Measurements from ENCODE around the gene LARP6. TPM values are rescaled to one million over a fixed set of nuclear protein-coding genes. Genes with fewer than 3 reads are reported as not detected.

LARP6 gene
- total and polyA plus RNA-seq, 2 donors from 2014 or later = 21.0 to 62.8 TPM

DNA sequence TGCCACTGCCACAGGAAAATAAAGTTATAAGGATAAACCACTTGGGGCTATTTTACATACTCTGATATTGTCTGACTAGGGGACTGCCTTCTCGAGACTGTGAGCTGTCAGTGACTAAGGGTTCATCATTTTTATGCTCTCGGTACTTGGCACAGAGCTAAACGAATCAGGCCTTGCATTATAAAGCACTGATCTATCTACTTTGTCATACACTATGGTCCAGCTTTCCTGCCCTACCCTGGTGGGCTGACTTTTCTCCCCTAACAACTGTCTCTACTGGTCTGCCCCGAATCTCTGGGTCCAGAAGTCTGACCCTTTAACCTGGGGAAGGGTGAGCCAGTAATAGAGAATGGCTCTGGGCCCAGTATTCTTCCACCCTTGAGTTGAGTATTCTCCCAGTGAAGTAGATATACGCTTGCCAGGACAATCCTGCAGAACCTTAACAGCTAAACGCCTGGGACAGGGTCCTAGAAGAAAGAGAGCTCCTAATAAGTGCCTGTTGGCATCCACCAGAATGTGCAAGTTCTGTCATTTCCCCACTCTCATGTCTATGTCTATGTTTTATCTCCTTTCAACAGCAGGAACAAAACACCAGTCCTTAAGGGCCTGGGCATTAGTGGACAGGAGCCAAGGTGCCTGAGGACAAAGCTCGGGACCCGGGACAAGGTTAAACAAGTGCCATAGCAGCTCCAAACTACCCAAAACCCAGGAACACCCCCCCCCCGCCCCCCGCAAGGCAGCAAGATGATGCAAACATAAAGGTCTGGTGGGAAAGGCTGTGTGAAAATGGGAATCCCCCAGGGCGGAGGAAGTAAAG is 1.2 kb downstream of the LARP6 start:
- Histone ChIP-seq H3K9ac (ENCODE audit: low read length in 3 of 3) (peak overlapping the region in 2 of 3 donors; percentile 72 to 81), H3K27ac (ENCODE audit: low read depth in 2 of 2, low read length in 2 of 2) (peak overlapping the region in 1 of 2 donors; percentile 76), H3K27me3 (ENCODE audit: control insufficient read depth, insufficient read depth, low read length) (no peaks in the 10 kb centered on the region), H3K4me1 (ENCODE audit: control insufficient read depth in 2 of 3, insufficient read depth in 2 of 3, low read depth in 1 of 3, low read length in 3 of 3) (peaks cover 0 to 9% (median 0%) of the 10 kb centered on the region in 3 donors), H3K4me3 (ENCODE audit: low read length in 3 of 3) (peak overlapping the region; percentile 70 to 87 (median 83)), H3K9me3 (ENCODE audit: control insufficient read depth in 2 of 3, insufficient read depth in 1 of 3, low read length in 3 of 3) (no peaks in the 10 kb centered on the region), H3K36me3 (ENCODE audit: control insufficient read depth in 2 of 3, insufficient read depth in 3 of 3, low read length in 3 of 3) (no peaks in the 10 kb centered on the region)
- intact Hi-C loops (cut with DNase I) = no loop called here
- DNase-seq (no peak), FAIRE-seq (no peak)
- TF ChIP-seq, protein P1, sequence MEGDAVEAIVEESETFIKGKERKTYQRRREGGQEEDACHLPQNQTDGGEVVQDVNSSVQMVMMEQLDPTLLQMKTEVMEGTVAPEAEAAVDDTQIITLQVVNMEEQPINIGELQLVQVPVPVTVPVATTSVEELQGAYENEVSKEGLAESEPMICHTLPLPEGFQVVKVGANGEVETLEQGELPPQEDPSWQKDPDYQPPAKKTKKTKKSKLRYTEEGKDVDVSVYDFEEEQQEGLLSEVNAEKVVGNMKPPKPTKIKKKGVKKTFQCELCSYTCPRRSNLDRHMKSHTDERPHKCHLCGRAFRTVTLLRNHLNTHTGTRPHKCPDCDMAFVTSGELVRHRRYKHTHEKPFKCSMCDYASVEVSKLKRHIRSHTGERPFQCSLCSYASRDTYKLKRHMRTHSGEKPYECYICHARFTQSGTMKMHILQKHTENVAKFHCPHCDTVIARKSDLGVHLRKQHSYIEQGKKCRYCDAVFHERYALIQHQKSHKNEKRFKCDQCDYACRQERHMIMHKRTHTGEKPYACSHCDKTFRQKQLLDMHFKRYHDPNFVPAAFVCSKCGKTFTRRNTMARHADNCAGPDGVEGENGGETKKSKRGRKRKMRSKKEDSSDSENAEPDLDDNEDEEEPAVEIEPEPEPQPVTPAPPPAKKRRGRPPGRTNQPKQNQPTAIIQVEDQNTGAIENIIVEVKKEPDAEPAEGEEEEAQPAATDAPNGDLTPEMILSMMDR (IDR thresholded peaks at IDR 0.05; ENCODE audit: borderline replicate concordance, extremely low read depth, insufficient read depth) = no peak

DNA sequence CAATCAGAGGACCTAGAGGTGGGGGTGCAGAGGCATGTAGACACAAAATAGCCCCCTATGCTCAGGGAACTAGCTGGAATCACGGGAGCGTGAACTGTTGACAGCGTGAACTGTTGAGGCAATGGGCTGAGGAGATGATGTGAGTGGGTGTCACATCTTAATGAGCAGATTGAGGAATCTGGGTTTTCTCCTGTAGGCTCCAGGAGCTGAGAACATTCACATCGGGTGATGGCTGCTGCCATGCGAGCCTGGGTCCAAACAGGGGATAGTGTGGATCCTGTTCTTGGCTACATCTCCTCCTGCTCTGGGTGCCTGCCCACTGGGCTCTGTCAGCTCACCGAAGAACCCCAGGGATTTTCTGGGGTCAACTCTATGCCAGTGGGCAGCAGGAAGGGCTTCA is 2.1 kb downstream of the LARP6 start:
- H3K9ac ChIP-seq (ENCODE audit: low read length in 3 of 3) = peak overlapping the region in 1 of 3 donors; percentile 8

GRCh38 chr15:70845602-70846360 is 8.2 kb downstream of the LARP6 start:
- Histone ChIP-seq H3K9ac (ENCODE audit: low read length in 3 of 3) (no peak overlapping the region), H3K4me3 (ENCODE audit: low read length in 3 of 3) (no peak overlapping the region), H3K4me1 (ENCODE audit: control insufficient read depth in 2 of 3, insufficient read depth in 2 of 3, low read depth in 1 of 3, low read length in 3 of 3) (no peaks in the 10 kb centered on the region), H3K9me3 (ENCODE audit: control insufficient read depth in 2 of 3, insufficient read depth in 1 of 3, low read length in 3 of 3) (no peaks in the 10 kb centered on the region), H3K27ac (ENCODE audit: low read depth in 2 of 2, low read length in 2 of 2) (no peak overlapping the region), H3K27me3 (ENCODE audit: control insufficient read depth, insufficient read depth, low read length) (no peaks in the 10 kb centered on the region), H3K36me3 (ENCODE audit: control insufficient read depth in 2 of 3, insufficient read depth in 3 of 3, low read length in 3 of 3) (no peaks in the 10 kb centered on the region)
- DNase-seq (no peak), FAIRE-seq (no peak)
- TF ChIP-seq, protein P1 (IDR thresholded peaks at IDR 0.05; ENCODE audit: borderline replicate concordance, extremely low read depth, insufficient read depth) = no peak
- intact Hi-C loops (cut with DNase I) = loop anchor here (10.0 kb wide), 1 partner anchor 59 kb away; no protein-coding TSS in a partner anchor

More for the DNA sequence above, 2.1 kb downstream of the LARP6 start:
- no peak overlapping the region for H3K4me3 ChIP-seq (ENCODE audit: low read length in 3 of 3)
- peaks cover 0 to 9% (median 0%) of the 10 kb centered on the region in 3 donors for H3K4me1 ChIP-seq (ENCODE audit: control insufficient read depth in 2 of 3, insufficient read depth in 2 of 3, low read depth in 1 of 3, low read length in 3 of 3)
- no peak for DNase-seq
- intact Hi-C loops (cut with DNase I) = no loop called here
- TF ChIP-seq, protein P1 (IDR thresholded peaks at IDR 0.05; ENCODE audit: borderline replicate concordance, extremely low read depth, insufficient read depth) = no peak
- no peak overlapping the region for H3K27ac ChIP-seq (ENCODE audit: low read depth in 2 of 2, low read length in 2 of 2)
- no peaks in the 10 kb centered on the region for H3K36me3 ChIP-seq (ENCODE audit: control insufficient read depth in 2 of 3, insufficient read depth in 3 of 3, low read length in 3 of 3)
- no peaks in the 10 kb centered on the region for H3K9me3 ChIP-seq (ENCODE audit: control insufficient read depth in 2 of 3, insufficient read depth in 1 of 3, low read length in 3 of 3)
- no peak for FAIRE-seq
- H3K27me3 ChIP-seq (ENCODE audit: control insufficient read depth, insufficient read depth, low read length) = no peaks in the 10 kb centered on the region
